Measurements from ENCODE around the gene CORO2B. TPM values are rescaled to one million over a fixed set of nuclear protein-coding genes. Genes with fewer than 3 reads are reported as not detected.

CORO2B gene
- polyA plus RNA-seq, 1 of the 3 experiments (the other 2 are of a cell fraction) = 3.6 TPM

GRCh38 chr15:68699124-68699880 lies 120.5 kb downstream of the CORO2B start:
- no peak overlapping the region for H3K27ac ChIP-seq (ENCODE audit: low read depth in 2 of 2, low read length in 1 of 2)
- no peak for TF ChIP-seq EP300 (IDR thresholded peaks at IDR 0.05; ENCODE audit: borderline replicate concordance in 1 of 2, low read depth in 1 of 2, low read length in 1 of 2)
- TF ChIP-seq FOXJ3 (CRISPR knock-in tag; IDR thresholded peaks at IDR 0.05) = no peak
- TF ChIP-seq POLR2AphosphoS5 (IDR thresholded peaks at IDR 0.05; ENCODE audit: low read depth, low read length) = no peak
- TF ChIP-seq RCOR1 (IDR thresholded peaks at IDR 0.05; ENCODE audit: low read length) = no peak
- no peak for TF ChIP-seq MEF2A (IDR thresholded peaks at IDR 0.05; ENCODE audit: borderline replicate concordance, low read depth)
- no peaks in the 10 kb centered on the region for H3K27me3 ChIP-seq (ENCODE audit: insufficient read depth)
- no peaks in the 10 kb centered on the region for H3K9me2 ChIP-seq
- ChIA-PET POLR2A (no interaction called here), CTCF (interaction anchor here (0.5 to 1.9 kb wide), 5 partner anchors 10 to 762 kb away, joined by 3 to 4 read pairs (median 3); no protein-coding TSS in a partner anchor)
- WGBS (ENCODE audit: low lambda C conversion rate) = 80% methylated on average over 8 of the region's 12 CpGs
- no peaks in the 10 kb centered on the region for H3K9me3 ChIP-seq
- no peak overlapping the region for H2AFZ ChIP-seq (ENCODE audit: low read depth)
- H3K4me3 ChIP-seq (ENCODE audit: low read depth in 2 of 2, low read length in 1 of 2) = no peak overlapping the region
- no peaks in the 10 kb centered on the region for H3K79me2 ChIP-seq (ENCODE audit: insufficient read depth)
- H3F3A ChIP-seq (replicated peaks; ENCODE audit: insufficient read depth) = no peaks in the 10 kb centered on the region
- H3K36me3 ChIP-seq (replicated peaks in 1 of 2; ENCODE audit: control insufficient read depth in 1 of 2, insufficient read depth in 2 of 2, low read length in 1 of 2) = no peaks in the 10 kb centered on the region
- H3K9ac ChIP-seq = no peak overlapping the region
- no peaks in the 10 kb centered on the region for H4K20me1 ChIP-seq (ENCODE audit: insufficient read depth)
- H3K4me2 ChIP-seq = no peak overlapping the region
- H3K4me1 ChIP-seq (ENCODE audit: control insufficient read depth in 1 of 2, insufficient read depth in 2 of 2, low read depth in 1 of 2, low read length in 1 of 2) = peaks cover 0 to 11% of the 10 kb centered on the region in 2 experiments; a peak in 2 of 4 replicates
- DNase-seq = no peak

- ChIA-PET POLR2A (no interaction called here), CTCF (interaction anchor here (0.5 to 1.9 kb wide), 6 partner anchors 11 to 761 kb away, joined by 3 to 7 read pairs (median 3); no protein-coding TSS in a partner anchor)
- no peak overlapping the region for H2AFZ ChIP-seq (ENCODE audit: low read depth)
- WGBS (ENCODE audit: low lambda C conversion rate) = 90% methylated on average over 5 of the region's 12 CpGs
- no peak for DNase-seq
- no peaks in the 10 kb centered on the region for H3F3A ChIP-seq (replicated peaks; ENCODE audit: insufficient read depth)
- H3K9me3 ChIP-seq = no peaks in the 10 kb centered on the region
- H3K9me2 ChIP-seq = no peaks in the 10 kb centered on the region
- H3K27ac ChIP-seq (ENCODE audit: low read depth in 2 of 2, low read length in 1 of 2) = no peak overlapping the region
- no peaks in the 10 kb centered on the region for H3K27me3 ChIP-seq (ENCODE audit: insufficient read depth)
- no peaks in the 10 kb centered on the region for H3K36me3 ChIP-seq (replicated peaks in 1 of 2; ENCODE audit: control insufficient read depth in 1 of 2, insufficient read depth in 2 of 2, low read length in 1 of 2)
- H3K9ac ChIP-seq = no peak overlapping the region
- no peaks in the 10 kb centered on the region for H4K20me1 ChIP-seq (ENCODE audit: insufficient read depth)
- H3K4me2 ChIP-seq = no peak overlapping the region
- H3K79me2 ChIP-seq (ENCODE audit: insufficient read depth) = no peaks in the 10 kb centered on the region
- peaks cover 0 to 11% of the 10 kb centered on the region in 2 experiments; a peak in 2 of 4 replicates for H3K4me1 ChIP-seq (ENCODE audit: control insufficient read depth in 1 of 2, insufficient read depth in 2 of 2, low read depth in 1 of 2, low read length in 1 of 2)
- TF ChIP-seq, protein P1, sequence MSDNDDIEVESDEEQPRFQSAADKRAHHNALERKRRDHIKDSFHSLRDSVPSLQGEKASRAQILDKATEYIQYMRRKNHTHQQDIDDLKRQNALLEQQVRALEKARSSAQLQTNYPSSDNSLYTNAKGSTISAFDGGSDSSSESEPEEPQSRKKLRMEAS (IDR thresholded peaks at IDR 0.05; ENCODE audit: low read depth) = no peak
- TF ChIP-seq RXRA (IDR thresholded peaks at IDR 0.05; ENCODE audit: borderline replicate concordance, low read depth) (no peak), FOXM1 (IDR thresholded peaks at IDR 0.05; ENCODE audit: low read depth) (no peak), JUND (IDR thresholded peaks at IDR 0.05) (no peak), REST (IDR thresholded peaks at IDR 0.05; ENCODE audit: low read depth, low read length) (no peak), MXI1 (IDR thresholded peaks at IDR 0.05; ENCODE audit: low read depth, low read length) (no peak), TCF12 (IDR thresholded peaks at IDR 0.05) (no peak), TAF1 (IDR thresholded peaks at IDR 0.05; ENCODE audit: borderline replicate concordance, low read depth, low read length) (no peak), FOXJ3 (CRISPR knock-in tag; IDR thresholded peaks at IDR 0.05) (no peak), USF2 (IDR thresholded peaks at IDR 0.05; ENCODE audit: borderline replicate concordance, low read depth, low read length) (no peak), RCOR1 (IDR thresholded peaks at IDR 0.05; ENCODE audit: low read length) (no peak), MEF2A (IDR thresholded peaks at IDR 0.05; ENCODE audit: borderline replicate concordance, low read depth) (no peak), GATA2 (CRISPR knock-in tag; IDR thresholded peaks at IDR 0.05) (no peak), PBX3 (IDR thresholded peaks at IDR 0.05) (no peak), NRF1 (IDR thresholded peaks at IDR 0.05; ENCODE audit: low read depth, low read length) (no peak), SIN3A (IDR thresholded peaks at IDR 0.05; ENCODE audit: borderline replicate concordance, low read depth, low read length) (no peak), GABPA (IDR thresholded peaks at IDR 0.05; ENCODE audit: low read depth) (no peak)
- TF ChIP-seq, protein P2, sequence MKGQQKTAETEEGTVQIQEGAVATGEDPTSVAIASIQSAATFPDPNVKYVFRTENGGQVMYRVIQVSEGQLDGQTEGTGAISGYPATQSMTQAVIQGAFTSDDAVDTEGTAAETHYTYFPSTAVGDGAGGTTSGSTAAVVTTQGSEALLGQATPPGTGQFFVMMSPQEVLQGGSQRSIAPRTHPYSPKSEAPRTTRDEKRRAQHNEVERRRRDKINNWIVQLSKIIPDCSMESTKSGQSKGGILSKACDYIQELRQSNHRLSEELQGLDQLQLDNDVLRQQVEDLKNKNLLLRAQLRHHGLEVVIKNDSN (IDR thresholded peaks at IDR 0.05; ENCODE audit: borderline replicate concordance, low read depth) = no peak
- H3K4me3 ChIP-seq (ENCODE audit: low read depth in 2 of 2, low read length in 1 of 2) = no peak overlapping the region
These were observed 121.2 kb downstream of the CORO2B start for GRCh38 chr15:68699881-68700454.
